Measurements from ENCODE around the gene MRPL52.
"Not testable (repeated sequence)": the region's sequence is repeated elsewhere in the genome, so short reads cannot be mapped to it uniquely, and the experiment has no call there.

Gene MRPL52

DNA sequence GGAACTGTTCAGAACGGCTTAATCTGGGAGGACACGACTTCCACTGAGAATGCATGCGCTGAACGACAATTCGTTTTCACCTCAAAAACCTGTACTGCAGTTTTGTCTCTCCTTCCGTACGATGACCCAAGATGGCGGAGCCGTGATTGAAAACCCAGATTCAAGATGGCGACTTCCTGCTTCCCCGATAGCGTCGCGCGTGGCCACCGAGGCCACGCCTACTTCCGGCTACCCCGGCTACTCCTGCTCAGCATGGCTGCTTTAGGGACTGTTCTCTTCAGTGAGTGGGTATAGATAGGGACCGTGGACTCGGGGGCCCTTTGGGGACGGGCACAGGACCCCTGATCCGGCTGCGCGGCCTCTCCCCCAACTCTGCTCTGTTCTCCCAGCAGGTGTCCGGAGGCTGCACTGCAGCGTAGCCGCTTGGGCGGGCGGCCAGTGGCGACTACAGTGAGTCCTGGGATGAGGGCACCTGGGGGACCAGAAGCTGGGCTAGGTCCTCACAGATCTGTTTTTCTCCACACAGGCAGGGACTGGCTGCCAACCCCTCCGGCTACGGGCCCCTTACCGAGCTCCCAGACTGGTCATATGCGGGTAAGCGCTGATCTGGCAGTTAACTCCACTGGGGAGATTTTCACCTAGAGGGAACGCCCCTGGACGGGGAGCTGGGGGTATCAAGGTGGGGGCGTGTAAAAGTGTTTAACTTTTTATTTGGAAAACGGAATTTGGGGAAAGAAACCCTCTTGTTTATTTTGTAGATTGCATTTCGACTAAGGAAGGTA is at the start of gene MRPL52:
TSS of gene MRPL52 (plus strand) at position 227 of the 782 bp plus-strand sequence. CDS start at position 253, 26 bp downstream.
- DNase-seq = peak; percentile 88
- in situ Hi-C loops (cut with HindIII; ENCODE audit: low pct_ligation_motif_present, low pct_unique_long_range_greater_than_20kb, low sequenced_read_pairs) = no loop called here

DNA sequence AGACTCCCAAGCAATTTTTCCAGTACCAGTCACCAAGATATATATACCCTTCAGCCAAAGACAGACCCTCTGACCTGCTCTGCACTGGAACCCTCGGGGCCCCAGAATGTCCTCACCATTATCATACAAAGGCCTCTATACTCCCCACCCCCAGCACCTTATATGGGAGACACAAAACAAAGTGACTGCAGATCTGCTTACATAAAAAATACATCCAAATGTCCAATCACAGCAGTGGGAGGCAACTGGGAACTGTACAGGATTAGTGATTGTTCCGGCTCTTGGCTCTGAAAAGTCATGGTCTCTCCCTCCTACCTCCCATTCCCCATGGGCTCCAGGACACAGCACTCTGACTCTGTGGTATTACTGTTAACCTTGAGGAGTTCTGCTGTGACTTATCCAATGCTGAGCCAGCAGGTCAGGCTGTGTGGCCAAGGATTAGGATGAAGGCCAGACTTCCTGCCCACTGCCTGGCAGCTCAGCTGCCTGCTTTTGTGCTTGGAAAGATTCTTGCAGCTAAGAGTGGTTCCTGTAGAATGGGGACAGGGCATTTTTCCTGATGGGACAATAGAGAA is 49.5 kb upstream of the MRPL52 start:
- in situ Hi-C loops (cut with HindIII; ENCODE audit: low pct_ligation_motif_present, low pct_unique_long_range_greater_than_20kb, low sequenced_read_pairs) = no loop called here
- no peak for DNase-seq

DNA sequence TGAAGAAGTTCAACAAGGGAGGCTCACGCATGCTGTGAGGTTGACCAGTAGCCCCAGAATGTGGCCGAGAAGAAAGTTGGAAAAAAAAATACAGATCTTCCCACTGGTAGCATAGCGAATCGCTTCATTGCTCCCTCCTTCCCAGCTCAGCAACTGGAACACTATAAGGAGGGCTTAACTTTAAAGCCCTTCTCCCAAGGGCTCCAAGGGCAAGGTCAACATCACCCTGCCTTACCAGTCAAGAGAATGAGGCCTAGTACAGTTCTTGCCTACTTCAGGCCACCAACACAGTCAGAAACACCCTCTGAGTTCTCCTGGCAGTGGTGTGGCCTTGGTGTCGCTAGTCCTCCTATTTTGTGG is 48.8 kb upstream of the MRPL52 start:
- in situ Hi-C loops (cut with HindIII; ENCODE audit: low pct_ligation_motif_present, low pct_unique_long_range_greater_than_20kb, low sequenced_read_pairs) = no loop called here
- DNase-seq = no peak

DNA sequence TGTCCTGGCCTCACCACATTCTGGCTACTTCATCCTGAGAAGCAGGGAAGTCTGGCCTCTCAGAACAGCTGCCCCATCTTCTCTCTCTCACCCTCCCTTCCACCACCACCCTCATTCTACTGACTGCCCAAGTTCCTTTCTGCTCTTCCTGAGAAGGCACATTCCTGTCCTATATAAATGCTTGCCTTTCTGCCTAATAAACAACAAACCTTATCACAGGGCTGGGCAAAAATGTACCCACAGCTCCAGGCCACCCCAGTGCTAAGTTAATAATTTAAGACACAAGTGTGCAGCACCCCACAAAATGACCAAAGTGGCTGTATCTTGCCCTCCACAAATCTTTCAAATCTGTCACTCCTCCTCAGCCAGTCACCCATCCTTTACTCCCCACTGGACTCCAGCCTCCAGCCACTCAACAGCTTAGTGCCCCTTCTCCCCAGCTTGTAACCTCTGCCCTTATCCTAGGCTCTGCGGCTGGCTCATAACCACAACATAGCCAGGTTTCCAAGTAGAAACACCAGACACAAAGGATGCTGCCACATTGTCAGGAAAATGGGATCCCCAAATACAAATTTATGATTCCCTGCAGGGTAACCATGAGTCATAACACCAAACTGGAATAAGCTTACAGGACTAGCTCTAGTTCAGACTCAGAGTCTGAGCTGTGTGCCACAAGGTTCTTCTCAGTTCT is 48.2 kb upstream of the MRPL52 start:
- in situ Hi-C loops (cut with HindIII; ENCODE audit: low pct_ligation_motif_present, low pct_unique_long_range_greater_than_20kb, low sequenced_read_pairs) = no loop called here
- peak; percentile 4 for DNase-seq

DNA sequence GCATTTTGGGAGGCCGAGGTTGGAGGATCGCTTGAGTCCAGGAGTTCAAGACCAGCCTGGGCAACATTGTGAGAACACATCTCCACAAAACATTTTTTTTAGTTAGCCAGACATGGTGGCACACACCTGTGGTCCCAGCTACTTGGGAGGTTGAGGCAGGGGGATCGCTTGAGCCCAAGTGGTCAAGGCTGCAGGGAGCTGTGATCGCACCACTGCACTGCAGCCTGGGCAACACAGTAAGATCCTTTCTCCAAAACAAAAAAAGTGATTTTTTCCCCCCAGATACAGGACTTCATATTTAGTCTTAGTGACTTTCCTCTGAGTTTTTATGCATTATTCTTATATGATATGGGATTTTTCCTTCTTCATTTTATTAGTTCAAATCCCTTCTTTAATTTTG is 43.0 kb upstream of the MRPL52 start:
- in situ Hi-C loops (cut with HindIII; ENCODE audit: low pct_ligation_motif_present, low pct_unique_long_range_greater_than_20kb, low sequenced_read_pairs) = no loop called here
- DNase-seq = no peak

DNA sequence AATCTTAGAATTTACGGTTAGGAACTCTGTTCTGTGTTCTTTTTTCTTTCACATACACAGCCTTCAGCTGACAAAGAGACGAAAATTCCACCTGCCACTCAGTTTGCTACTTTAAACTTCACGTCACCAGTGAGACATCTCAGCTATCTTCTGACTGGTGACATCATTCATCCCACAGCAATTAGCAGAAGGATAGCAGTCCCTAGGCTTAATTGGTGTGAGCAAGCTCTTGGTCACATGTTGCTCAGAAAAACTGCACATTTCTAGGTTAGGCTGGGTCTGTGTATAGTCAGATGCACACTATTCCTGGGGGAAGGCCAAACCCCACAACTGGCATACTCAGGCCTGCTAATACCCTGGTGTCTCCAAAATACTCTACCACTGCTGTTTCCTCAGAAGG is 38.4 kb upstream of the MRPL52 start:
- in situ Hi-C loops (cut with HindIII; ENCODE audit: low pct_ligation_motif_present, low pct_unique_long_range_greater_than_20kb, low sequenced_read_pairs) = no loop called here
- no peak for DNase-seq

DNA sequence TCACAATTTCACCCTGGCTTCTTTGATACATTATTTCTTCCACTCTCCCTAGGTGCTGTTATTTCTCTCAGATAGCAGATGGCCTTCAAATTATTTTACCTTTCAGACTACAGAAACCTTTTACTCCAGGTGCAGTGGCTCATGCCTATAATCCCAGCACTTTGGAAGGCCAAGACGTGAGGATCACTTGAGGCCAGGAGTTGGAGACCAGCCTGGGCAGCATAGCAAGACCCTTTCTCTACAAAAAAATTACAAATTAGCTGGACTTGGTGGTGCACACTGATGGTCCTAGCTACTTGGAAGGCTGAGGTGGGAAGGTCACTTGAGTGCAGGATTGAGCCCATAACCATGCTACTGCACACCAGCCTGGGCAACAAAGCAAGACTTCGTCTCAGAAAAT is 37.5 kb upstream of the MRPL52 start:
- DNase-seq = no peak
- in situ Hi-C loops (cut with HindIII; ENCODE audit: low pct_ligation_motif_present, low pct_unique_long_range_greater_than_20kb, low sequenced_read_pairs) = no loop called here

DNA sequence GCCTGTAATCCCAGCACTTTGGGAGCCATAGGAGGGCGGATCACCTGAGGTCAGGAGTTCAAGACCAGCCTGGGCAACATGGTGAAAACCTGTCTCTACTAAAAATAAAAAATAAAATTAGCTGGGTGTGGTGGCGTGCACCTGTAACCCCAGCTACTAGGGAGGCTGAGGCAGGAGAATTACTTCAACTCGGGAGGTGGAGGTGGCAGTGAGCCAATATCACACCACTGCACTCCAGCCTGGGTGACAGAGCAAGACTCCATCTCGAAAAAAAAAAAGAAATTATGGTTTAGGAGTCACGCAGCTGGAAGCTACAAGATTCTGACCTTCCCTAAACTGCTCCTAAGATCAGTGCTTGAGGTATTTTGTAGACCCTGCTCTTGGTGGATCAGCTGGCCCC is 36.1 kb upstream of the MRPL52 start:
- DNase-seq; in situ Hi-C loops (cut with HindIII; ENCODE audit: low pct_ligation_motif_present, low pct_unique_long_range_greater_than_20kb, low sequenced_read_pairs): not testable (repeated sequence)

DNA sequence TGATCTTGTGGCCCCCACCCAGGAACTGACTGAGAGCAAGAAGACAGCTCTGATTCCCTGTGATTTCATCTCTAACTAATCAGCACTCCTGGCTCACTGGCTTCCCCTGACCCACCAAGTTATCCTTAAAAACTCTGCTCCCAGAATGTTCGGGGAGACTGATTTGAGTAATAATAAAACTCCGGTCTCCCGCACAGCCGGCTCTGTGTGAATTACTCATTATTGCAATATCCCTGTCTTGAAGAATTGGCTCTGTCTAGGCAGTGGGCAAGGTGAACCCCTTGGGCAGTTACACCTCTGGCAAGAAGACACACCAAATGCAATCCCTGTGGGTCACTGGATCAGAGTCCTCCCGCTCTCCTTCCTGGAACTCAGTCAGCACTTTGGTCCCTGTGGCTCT is 35.7 kb upstream of the MRPL52 start:
- no peak for DNase-seq
- in situ Hi-C loops (cut with HindIII; ENCODE audit: low pct_ligation_motif_present, low pct_unique_long_range_greater_than_20kb, low sequenced_read_pairs) = no loop called here

DNA sequence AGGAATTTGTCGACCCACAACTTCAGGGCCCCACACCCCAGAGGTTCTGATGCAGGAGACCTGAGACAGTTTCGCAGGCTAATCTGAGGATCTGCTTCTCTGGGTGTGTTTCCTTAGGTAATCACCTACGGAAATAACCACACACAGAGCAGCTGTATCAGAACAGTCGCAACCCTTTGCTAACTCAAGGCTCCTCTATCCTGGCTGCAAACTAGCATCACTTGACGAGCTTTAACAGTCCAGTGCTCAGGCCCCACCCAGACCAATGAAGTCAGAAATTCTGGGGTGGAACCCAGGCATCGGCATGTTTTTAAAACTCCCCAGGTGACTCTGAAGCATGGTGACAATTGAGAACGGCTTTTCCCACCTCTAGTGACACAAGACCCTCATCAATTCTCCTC is 35.1 kb upstream of the MRPL52 start:
- in situ Hi-C loops (cut with HindIII; ENCODE audit: low pct_ligation_motif_present, low pct_unique_long_range_greater_than_20kb, low sequenced_read_pairs) = no loop called here
- no peak for DNase-seq

DNA sequence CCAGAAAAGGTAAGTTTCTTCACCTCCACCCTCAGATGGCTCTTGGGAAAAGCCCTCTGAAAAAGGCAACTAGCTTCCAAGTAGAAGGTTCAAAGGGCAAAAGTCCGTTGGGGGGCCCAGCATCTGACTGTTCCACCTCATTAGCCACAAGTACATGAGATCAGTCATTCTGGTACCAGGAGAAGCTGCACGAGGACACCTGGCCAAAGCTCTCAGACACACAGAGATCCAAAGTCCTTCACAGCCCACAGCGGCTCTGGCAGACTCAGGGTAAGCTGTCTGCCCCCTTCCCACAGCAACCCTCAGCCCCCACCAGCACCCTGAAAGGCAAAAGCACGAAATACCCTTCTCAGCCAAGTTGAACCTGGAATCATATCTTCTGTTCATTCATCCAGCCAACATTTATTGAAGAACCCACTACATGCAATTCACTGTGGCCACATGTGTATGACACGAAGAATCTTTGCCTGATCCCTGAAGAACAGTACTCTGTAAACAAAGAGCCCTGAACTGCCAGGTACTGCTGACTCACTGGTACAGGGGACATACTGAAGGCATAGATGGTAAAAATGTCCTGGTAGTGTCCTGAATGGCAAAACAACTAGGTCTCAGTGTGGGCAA is 33.5 kb upstream of the MRPL52 start:
- in situ Hi-C loops (cut with HindIII; ENCODE audit: low pct_ligation_motif_present, low pct_unique_long_range_greater_than_20kb, low sequenced_read_pairs) = no loop called here
- no peak for DNase-seq

DNA sequence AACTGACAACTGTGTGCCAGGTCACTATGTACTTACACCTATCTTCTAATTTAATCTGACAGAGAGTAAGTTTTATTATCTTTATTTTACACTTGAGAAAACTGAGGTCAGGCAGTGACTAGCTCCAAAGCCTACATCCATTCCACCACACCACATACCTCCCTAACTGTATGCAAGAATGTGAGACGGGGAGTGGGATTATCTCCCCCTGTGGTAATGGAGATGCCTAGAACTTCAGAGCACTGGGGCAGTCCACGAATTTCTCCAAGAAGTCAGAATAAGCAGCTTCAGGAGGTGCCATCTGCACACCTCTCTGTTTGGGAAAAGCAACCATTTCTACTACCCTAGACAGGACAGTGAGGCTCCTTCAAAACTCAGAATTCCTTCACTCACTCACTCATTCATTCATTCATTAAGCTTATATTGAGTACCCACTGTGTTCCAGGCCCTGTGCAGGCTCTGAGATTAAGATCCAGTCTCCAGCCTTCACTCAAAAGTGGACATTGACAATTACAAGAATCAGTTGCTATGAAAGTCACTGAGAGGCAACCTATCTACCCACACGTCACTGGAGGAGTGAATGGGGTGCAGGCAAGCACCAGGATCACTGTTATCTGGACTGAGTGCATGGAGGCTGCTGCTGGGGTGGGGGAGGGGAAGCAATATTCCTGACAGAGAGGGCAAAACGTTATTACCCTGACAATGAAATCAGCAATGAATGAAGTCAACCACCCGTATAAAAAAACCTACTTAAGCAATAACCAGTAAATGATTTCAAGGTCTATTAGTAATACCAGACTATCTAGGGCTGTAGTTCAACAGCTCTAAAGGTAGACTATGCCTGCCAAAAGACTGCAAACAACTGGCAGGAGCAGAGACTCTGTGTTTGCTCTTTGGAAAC is 32.4 kb upstream of the MRPL52 start:
- in situ Hi-C loops (cut with HindIII; ENCODE audit: low pct_ligation_motif_present, low pct_unique_long_range_greater_than_20kb, low sequenced_read_pairs) = no loop called here
- DNase-seq = no peak

DNA sequence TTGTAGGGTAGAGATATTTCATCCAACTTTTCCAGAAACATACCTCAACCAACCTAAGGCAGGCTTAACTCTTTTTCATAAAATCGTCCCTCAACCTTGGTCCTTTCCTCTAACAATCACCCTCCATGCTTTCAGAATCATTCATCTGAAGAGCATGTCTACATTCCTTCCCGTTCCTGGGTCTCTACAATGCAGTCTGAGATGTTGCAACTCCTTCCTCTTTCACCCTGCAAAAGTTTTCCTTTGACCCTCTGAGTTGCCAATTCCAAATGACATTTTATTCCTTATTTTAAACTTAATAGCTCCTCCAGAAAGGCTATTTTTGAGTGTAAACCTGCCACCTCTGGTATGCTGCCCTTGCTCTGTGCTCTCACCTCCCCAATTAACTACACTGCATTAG is 31.2 kb upstream of the MRPL52 start:
- DNase-seq = no peak

DNA sequence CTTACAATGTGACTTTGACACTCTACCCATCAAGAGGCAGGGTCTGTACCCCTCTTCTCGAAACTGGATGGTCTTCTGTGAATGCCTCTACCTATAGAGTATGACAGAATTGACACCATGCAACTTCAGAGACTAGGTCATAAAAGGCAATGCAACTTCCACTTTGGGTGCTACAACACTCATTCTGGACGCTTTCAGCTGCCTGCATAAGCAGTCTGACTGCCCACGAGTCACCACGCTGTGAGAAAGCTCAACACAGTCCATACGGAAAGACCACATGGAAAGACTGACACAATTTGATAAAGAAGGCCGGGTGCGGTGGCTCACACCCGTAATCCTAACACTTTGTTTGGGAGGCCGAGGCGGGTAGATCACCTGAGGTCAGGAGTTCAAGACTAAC is 29.3 kb upstream of the MRPL52 start:
- DNase-seq = no peak
- in situ Hi-C loops (cut with HindIII; ENCODE audit: low pct_ligation_motif_present, low pct_unique_long_range_greater_than_20kb, low sequenced_read_pairs) = no loop called here

More for the DNA sequence above, 31.2 kb upstream of the MRPL52 start:
- in situ Hi-C loops (cut with HindIII; ENCODE audit: low pct_ligation_motif_present, low pct_unique_long_range_greater_than_20kb, low sequenced_read_pairs) = no loop called here

DNA sequence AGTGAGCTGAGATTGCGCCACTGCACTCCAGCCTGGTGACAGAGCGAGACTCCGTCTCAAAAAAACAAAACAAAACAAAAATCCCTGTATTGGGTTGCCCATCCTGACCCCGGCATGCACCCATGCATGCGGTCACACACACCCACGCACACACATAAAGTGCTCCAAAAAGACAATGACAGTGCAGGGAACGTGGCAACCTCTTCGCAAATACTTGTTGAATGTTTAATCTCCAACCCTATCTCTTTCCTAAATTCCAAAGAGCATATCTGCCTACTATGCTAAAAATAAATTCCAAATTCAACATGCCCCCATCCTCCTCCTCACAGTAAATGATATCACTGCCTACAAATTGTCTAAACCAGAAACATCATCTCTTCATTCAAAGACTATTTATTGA is 28.0 kb upstream of the MRPL52 start:
- in situ Hi-C loops (cut with HindIII; ENCODE audit: low pct_ligation_motif_present, low pct_unique_long_range_greater_than_20kb, low sequenced_read_pairs) = no loop called here
- no peak for DNase-seq

DNA sequence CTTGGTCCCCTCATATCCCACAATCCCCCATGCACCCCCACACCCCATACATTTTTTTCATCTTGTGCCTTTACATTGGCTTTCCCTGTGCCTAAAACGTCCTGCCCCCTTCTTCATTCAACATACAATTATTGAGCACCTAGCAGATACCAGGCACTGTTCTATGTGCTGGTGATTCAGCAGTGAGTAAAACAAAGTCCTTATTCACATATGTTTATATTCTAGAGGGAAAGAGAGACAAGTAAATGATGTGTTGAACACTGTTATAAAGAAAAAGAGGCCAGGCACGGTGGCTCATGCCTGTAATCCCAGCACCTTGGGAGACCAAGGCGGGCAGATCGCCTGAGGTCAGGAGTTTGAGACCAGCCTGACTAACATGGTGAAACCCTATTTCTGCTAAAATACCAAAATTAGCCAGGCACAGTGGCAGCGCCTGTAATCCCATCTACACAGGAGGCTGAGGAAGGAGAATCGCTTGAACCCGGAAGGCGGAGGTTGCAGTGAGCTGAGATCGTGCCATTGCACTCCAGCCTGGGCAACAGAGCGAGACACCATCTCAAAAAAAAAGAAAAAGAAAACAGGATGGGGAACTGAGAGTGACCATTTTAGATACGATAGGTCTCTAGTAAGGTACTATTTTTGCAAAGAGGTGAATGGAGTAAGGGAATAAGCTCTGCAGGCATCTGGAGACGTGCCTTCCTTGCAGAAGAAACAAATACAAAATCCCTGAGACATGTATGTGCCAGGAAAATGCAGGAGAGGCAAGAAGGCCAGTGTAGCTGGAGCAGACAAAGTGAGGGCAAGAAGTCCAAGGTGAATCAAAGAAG is 26.6 kb upstream of the MRPL52 start:
- no peak for DNase-seq
- in situ Hi-C loops (cut with HindIII; ENCODE audit: low pct_ligation_motif_present, low pct_unique_long_range_greater_than_20kb, low sequenced_read_pairs) = no loop called here

DNA sequence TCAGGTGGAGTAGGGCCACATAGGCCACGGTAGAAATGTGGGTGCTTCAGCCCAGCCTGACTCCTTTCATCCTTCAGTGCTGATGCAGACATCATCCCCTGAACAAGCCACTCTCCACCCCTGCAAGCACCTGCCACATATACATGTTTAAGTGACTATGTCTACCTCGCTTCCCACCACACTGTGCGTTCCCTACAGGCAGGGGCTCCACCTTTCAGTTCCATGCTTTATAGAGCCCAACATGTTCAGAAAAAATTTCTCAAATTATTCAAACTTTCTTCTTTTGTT is 26.1 kb upstream of the MRPL52 start:
- in situ Hi-C loops (cut with HindIII; ENCODE audit: low pct_ligation_motif_present, low pct_unique_long_range_greater_than_20kb, low sequenced_read_pairs) = no loop called here
- DNase-seq = no peak

DNA sequence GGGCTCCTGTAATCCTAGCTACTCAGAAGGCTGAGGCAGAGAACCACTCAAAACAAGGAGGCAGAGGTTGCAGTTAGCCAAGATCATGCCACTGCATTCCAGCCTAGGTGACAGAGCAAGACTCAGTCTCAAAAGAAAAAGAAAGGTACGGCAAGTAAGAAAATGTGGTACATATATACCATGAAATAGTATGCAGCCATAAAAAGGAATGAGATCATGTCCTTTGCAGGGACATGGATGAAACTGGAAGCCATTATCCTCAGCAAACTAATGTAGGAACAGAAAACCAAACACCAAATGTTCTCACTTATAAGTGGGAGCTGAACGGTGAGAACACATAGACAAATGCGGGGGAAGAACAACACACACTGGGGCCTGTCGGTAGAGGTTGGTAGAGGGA is 24.5 kb upstream of the MRPL52 start:
- in situ Hi-C loops (cut with HindIII; ENCODE audit: low pct_ligation_motif_present, low pct_unique_long_range_greater_than_20kb, low sequenced_read_pairs); DNase-seq: not testable (repeated sequence)

Measured in ACHN (cell line).